HEK293 (cell line): Measurements from ENCODE around the gene PLD3.

ENCODE experiments used
- ZNF248 ChIP-seq: fragments of 450-650 bp; formaldehyde crosslinking; IDR thresholded peaks from 2 replicates; pipeline ENCODE4 v1.5.1; 2017; ENCODE audit warnings: missing biosample characterization, missing genetic modification characterization
- ZNF335 ChIP-seq: fragments of 450-650 bp; formaldehyde crosslinking; conservative IDR thresholded peaks from 2 replicates; pipeline ENCODE4 v1.5.1; 2016; ENCODE audit warnings: missing biosample characterization, missing genetic modification characterization
- ZNF518A ChIP-seq: fragments of 450-650 bp; formaldehyde crosslinking; conservative IDR thresholded peaks from 2 replicates; pipeline ENCODE4 v1.5.1; 2016; ENCODE audit warnings: low read depth, missing biosample characterization, missing genetic modification characterization
- ZNF555 ChIP-seq: fragments of 450-650 bp; formaldehyde crosslinking; conservative IDR thresholded peaks from 2 replicates; pipeline ENCODE4 v1.5.1; 2017; ENCODE audit warnings: missing biosample characterization, mild to moderate bottlenecking, missing genetic modification characterization, inconsistent platforms
- ZNF561 ChIP-seq: fragments of 450-650 bp; IDR thresholded peaks from 2 replicates; pipeline ENCODE4 v1.5.1; 2018; ENCODE audit warnings: missing biosample characterization, missing genetic modification characterization, borderline replicate concordance
- ZNF580 ChIP-seq: fragments of 450-650 bp; formaldehyde crosslinking; IDR thresholded peaks from 2 replicates; pipeline ENCODE4 v1.5.1; 2016; ENCODE audit warnings: missing biosample characterization, missing genetic modification characterization

Gene PLD3

GRCh38 chr19:40425450-40426287 is 77.2 kb downstream of the PLD3 start, which contains the start of gene SERTAD1 (continued):
- no peak for TF ChIP-seq ZNF518A (tag by site-specific recombination)
- TF ChIP-seq ZNF561 (tag by site-specific recombination) = peak; percentile 99
- TF ChIP-seq ZNF555 = no peak
- peak; percentile 98 for TF ChIP-seq ZNF335
- TF ChIP-seq ZNF248 (tag by site-specific recombination) = no peak
- TF ChIP-seq ZNF580 (tag by site-specific recombination) = peak; percentile 92; the same call in 1 of the 2 replicates
